Upper lobe of left lung (tissue), 4 donors: ENCODE measurements around the gene BCL2.

Experiments used
- CTCF ChIP-seq, 6 experiments: fragments of 450-650 bp in 4 of 6; fragments of 200-600 bp in 2 of 6; sonication (generic) in 2 of 6; IDR thresholded peaks; one replicate each; pipeline ENCODE4 v1.5.1; 2016 to 2019; ENCODE audit warnings: antibody characterized with exemption in 6 of 6
- POLR2A ChIP-seq, 4 donors: fragments of 450-650 bp; IDR thresholded peaks; one replicate each; pipeline ENCODE4 v1.5.1; 2016 to 2017; ENCODE audit warnings: antibody characterized with exemption in 4 of 4, mild to moderate bottlenecking in 2 of 4

- no peak for TF ChIP-seq POLR2A (IDR thresholded peaks at IDR 0.05)
- no peak for TF ChIP-seq CTCF (IDR thresholded peaks at IDR 0.05)
Observed at GRCh38 chr18:63135101-63135500, 184.5 kb downstream of the BCL2 start.
